Stimulated activated CD8-positive, alpha-beta memory T cell treated with anti-CD3 and anti-CD28 coated beads, Interleukin-2, amount 100 ng/mL, for 48 hours (primary cell): Measurements from ENCODE around the gene SLC25A10.
"Not testable (repeated sequence)": the region's sequence is repeated elsewhere in the genome, so short reads cannot be mapped to it uniquely, and the experiment has no call there.

ENCODE experiments used
- DNase-seq, 2 donors: peaks; one replicate each; pipeline ENCODE4 v3.0.0-alpha.2; 2020; ENCODE audit warnings: low read depth in 2 of 2

SLC25A10 gene, protein sequence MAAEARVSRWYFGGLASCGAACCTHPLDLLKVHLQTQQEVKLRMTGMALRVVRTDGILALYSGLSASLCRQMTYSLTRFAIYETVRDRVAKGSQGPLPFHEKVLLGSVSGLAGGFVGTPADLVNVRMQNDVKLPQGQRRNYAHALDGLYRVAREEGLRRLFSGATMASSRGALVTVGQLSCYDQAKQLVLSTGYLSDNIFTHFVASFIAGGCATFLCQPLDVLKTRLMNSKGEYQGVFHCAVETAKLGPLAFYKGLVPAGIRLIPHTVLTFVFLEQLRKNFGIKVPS

DNA sequence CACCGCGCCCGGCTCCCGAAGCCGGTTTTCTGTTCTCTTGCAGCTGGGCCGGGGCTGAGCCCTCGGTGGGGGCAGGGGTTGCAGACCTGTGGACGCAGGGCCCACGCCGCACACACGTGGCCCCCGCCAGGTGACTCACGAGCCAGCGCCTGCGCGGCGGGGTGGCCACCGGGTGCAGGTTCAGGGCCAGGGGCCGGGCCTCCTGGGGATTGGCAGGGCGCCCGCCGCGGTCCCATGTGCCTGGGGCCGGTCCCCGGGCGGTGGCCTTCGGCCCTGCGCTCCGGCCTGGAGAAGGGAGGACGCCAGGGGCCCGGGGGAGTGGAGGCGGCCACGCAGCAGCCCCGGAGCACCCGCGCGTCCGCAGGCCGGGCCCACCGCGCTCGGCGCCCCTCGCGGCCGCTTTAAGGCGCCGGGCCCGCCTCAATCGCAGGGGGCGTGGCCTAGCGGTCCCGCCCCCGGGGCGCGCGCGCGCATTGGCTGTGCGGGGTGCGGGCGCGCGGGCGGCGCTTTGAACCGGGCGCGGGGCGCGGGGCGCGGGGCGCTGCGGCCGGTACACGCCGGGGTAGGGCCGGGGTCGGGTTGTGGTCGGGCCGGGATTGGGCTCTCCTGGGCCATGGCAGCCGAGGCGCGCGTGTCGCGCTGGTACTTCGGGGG lies at the start of gene SLC25A10:
SLC25A10 (plus strand) TSS at position 471 of the 654 bp plus-strand sequence; CDS start at position 614, 143 bp downstream.
- DNase-seq: peak; percentile 76 to 77

DNA sequence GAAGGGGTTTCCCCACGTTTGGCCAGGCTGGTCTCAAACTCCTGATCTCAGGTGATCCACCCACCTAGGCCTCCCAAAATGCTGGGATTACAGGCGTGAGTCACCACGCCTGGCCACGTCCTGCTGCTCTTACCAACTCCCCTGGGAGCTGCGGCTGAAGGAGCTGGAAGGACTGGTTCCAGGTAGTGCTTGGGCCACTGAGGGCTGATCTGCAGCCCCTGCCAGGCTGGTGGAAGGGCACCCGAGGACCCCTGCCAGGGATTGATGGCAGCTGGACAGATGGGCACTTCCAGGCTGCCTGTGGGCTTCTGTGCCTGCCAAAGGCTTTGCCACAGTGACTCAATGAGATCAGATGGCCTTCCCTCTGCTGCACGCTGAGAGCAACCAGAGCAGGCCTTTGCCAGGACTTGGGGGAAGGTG lies 48.0 kb upstream of the SLC25A10 start:
- no peak for DNase-seq

DNA sequence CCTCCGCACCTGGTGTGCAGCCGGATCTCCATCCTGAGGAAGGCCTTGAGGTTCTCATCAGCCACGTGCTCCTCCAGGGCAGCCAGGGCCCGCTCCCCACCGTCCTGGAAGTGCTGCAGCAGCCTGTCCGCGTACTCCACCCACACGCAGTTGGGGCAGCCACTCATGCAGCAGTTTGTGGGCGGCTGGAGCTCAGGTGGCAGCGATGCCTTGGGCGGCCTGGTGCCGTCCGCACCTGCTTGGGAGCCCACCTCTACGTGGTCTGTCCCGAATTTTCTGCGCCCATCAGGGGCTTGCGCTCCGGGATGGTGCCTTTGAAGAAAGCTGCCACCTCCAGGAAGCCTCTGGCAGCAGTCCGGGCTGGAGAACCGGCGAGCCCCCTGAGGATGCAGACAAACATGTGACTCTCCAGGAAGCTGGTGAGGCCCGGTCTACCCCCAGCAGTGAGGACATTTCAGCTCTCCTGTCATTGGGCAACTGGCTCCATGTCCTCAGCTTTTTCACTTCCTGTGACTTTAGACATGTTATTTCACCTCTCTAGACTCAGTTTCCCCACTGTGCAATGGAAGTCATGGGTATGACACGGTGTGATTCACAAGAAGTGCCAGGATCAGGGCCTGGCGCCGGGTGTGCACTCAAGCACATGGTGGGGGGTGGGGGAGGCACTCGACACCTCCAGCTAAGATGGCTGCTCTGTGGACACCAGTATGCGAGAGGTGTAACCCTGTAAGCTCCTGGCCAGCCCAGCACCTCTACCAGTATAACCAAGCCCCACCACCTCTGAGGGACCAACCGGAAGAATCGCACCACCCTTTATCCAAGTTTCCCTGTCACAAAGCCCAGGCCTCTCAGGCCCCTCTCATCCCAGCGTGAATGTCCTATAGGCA lies 46.6 kb upstream of the SLC25A10 start:
- peak in 1 of 2 donors; percentile 48 for DNase-seq

DNA sequence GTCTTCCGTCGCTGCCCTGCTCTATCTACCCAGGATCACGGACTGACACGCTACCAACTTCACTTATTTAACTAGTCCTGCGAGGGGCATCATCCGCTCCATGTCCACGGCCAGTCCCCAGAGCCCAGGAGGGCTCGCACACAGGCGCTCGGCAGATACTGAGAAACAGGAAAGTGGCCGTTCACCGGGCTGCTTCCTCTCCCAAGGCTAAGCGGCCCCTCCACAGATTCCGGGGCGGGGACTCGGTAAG lies 46.1 kb upstream of the SLC25A10 start:
- DNase-seq: no peak

DNA sequence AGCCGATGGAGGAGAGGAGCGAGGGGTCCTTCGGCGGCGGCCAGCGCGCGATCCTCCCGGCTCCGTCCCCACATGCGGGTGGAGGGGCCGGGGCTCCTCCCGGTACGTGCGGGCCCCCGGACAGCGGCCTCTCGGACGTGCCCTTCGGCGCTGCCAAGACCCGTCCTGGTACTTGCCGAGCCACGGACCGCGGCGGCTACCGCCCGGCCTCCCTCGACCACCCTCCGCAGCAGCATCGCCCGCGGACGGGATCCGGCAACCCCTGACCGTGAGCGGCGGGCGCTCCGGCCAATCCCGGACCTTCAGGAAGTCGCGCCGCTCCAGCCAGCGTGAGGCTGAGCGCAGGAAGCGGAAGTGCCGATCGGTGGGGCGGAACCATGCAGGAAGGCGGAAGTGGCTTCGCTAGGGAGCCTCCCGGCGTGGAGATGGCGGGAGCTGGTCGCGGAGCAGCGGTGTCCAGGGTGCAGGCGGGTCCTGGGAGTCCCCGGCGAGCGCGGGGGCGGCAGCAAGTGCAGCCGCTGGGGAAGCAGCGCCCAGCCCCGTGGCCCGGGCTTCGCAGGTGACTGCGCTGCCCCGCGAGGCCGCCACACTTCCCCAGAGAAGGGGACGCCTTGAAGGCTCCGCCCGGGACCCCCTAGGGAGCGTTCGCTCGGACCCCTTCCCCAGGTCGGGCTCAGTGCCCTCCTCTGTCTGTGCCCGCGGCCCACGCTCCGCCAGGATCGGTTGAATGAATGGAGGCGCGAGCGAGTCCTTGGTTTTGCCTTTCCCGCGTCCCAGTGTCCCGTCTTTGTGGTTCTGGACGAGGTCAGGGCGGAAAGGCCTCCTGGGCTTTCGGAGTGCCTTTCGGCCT lies 45.5 kb upstream of the SLC25A10 start, which contains the start of the genes CCDC137 and OXLD1:
CCDC137 (plus strand) TSS at position 396 of the 850 bp plus-strand sequence; CDS start at position 426, 30 bp downstream.
OXLD1 (minus strand) TSS at position 264 of the 850 bp plus-strand sequence; CDS start at position 236, 28 bp downstream.
- peak; percentile 91 to 92 for DNase-seq

DNA sequence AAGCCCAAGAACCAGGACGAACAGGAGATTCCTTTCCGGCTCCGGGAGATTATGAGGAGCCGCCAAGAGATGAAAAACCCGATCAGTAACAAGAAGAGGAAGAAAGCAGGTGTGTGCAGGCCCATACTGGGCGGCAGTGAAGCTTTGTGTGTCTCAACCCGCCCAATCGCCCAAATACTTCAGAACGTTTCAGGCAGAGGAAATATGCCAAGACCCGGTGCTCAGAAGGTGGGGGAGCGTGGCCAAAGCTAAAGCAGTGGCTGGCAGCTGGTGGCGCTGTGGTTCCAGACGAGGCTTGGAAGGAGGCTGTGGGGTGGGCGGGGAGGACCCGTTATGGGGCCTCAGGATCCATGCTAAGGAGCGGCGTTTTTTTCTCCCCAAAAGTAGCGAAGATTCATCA lies 44.3 kb upstream of the SLC25A10 start:
- no peak for DNase-seq

DNA sequence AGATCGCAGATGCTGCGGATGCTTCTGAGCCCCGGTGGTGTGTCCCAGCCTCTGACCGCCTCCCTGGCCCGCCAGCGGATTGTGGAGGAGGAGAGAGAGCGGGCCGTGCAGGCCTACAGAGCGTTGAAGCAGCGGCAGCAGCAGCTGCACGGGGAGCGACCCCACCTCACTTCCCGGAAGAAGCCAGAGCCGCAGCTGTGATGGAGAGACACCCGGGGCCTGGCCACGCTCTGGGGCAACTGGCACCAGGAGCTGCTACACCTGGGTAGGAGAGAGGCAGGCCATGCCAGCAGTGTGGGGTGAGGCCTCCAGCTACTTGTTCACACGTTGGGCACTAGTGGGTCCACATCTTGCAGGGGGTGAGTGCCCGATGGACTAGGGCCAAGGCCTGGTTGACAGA lies 39.6 kb upstream of the SLC25A10 start:
- DNase-seq: no peak

DNA sequence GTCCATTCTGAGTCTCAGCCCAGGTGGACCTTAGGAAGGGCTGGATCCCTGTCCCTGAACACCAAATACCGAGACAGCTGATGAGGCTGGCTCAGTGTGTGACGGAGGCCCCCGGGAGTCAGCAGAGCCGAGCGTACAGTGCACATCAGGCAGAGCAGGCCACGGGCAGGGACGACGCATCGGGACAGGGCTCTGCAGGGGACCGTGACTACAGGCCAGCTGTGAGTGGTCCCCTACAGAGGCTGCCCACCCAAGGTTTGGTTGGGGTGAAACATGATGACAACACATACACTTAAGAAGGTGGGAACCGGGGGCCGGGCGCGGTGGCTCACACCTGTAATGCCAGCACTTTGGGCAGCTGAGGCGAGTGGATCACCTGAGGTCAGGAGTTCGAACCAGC lies 39.1 kb upstream of the SLC25A10 start:
- DNase-seq: no peak

DNA sequence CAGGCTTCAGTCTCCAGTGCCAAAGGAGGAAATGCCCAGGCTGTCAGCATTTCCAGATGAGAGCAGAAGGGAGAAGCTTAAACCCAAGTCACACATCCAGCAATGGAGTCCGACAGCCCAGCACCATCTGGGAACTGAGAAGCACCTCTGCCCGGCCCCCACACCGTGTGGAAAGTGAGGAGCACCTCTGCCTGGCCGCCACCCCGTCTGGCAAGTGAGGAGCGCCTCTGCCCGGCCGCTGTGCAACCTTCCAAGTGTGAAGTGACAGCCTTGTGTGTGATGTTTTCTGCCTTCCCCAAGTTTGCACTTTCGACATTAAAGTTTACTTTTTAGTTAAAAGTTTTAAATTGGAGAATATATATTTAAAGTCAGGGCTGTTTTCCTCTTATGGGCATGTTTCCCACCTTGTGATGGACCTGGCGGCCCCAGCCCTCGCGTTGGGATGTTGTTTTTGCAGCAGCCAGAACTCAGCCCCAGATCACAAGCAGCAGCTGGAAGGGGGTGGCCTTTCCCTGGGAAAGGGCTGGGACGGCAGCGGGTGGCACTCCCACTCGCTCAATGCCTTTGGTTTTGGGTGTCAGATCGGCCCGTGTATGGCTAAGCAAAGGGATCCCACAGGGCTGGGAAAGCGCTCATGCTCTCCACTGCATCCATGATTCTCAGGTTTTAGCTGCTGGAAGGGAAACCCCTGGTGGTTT lies 38.4 kb upstream of the SLC25A10 start:
- no peak for DNase-seq

DNA sequence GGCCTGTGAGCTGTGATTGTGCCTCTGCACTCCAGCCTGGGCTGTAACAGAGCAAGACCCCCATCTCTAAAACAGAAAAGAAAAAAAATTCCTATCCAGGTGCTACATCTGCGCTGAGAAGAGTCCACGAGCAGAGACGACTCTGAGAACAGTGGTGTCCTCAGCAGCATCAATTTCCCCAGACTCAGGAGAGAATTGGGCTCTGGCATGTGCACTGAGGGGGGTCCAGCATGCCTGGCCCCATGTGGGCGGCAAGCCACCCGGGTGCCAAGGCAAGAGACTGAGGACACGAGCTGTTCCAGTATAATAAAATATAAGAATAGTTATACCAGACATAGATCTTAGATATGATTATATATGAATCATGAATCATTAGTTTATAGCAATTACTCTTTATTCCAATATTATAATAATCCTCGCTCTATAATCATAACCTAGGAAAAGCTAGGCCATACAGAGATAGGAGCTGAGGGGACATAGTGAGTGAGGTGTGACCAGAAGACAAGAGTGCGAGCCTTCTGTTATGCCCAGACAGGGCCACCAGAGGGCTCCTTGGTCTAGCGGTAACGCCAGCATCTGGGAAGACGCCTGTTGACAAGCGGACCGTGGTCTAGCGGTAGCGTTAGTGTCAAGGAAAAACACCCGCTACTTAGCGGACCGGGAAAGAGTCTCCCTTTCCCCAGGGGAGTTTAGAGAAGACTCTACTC lies 36.4 kb upstream of the SLC25A10 start:
- not testable (repeated sequence) for DNase-seq

DNA sequence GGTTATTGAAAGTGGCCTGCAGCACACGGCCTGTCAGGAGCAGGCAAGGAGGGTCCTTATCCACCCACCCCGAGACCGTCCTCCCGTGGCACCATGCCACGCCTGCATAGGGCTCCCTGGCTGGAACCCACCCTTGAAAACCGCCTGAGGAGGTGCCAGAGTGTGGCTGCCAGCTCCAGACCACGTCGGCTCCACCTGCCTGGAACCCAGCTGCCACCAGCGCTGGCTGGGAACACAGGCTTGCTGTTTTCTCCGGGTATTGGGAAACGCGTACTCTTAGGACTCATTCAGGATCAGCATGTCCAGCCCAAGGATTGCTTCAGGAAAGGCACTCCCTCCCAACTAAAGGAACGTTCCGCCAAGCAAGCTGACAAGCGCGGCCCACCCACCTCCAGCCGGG lies 35.2 kb upstream of the SLC25A10 start:
- DNase-seq: no peak

DNA sequence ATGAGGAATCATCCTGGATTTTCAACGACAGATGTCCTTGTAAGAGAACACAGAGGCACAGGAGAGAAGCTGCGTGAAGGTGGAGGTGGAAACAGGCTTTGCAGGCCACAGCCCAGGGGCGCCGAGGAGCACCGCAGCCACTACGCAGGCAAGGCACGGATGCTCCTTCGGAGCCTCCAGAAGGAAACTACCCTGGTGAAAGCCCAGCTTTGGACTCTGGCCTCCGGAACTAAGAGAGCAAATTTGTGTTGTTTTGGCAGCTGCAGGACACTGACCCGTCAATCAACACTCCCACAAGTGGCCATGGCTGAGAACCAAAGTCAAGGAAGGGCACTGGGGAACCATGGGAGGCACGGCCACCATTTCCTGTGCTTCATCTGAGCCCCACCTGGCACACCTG lies 31.9 kb upstream of the SLC25A10 start:
- no peak for DNase-seq

DNA sequence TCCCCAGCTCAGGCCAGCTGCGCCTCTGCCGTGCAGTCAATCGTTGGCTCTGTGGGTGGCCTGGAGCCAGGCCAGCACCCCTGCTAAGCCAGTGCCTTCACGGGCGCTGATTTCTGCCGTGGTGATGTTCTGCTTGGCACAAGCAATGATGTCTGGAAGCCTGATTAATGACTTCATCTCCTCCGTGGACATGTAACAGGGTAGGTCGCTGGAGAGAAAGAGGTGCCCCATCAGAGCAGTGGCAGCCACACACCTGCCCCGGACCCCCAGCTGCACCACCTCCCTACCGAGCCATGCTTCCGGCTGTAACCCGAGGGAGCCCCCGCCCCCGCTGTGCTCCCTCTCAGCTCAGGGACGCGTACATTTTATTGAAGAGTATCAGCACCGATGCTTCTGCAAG lies 30.4 kb upstream of the SLC25A10 start:
- no peak for DNase-seq

DNA sequence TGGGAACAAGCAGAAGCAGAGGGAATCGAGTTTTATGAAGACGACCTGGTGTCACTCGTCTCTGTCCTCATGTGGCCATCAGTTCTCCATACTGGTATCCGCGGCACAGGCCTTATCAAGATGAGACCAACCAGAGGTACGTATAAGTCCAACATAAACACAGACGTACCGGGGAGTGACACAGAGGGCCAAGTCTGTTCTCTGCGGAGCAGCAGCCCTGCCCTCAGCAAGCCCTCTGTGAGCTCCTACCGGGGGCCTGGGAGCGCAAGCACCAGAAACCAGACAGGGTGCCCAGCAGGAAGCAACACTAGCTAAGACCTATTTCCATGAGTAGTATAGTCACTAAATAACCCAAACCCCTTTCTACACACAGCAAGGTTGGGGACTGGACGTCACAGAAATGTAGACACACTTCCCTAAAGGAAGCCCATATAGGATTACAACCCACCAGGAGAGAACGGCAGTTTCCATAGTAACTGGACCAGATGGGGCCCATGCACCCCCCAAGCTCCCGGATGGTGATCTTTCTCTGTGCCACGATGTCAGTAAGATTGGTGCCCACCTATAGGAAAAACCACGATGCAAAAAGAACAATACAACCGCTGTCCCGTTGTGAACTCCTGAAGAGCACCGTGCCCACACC lies 29.4 kb upstream of the SLC25A10 start:
- DNase-seq: no peak

DNA sequence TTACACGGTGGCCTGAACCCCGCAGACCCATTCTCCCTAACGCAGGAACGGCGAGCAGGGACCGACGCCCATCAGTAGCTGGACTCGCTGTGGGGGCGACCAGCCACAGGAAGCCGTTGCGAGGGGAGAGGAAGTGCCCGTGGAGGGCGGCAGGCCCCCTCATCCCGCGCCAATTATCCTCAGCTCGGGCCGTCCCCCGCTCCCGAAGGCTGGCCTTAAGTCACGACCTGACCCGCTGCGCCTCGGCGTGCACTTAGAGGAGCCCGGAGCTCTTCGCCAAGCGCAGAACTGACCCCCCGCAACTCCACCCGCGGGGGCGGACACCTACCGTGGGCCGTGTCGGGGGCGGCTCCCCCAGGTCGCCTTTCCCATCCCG lies 28.9 kb upstream of the SLC25A10 start:
- no peak for DNase-seq

DNA sequence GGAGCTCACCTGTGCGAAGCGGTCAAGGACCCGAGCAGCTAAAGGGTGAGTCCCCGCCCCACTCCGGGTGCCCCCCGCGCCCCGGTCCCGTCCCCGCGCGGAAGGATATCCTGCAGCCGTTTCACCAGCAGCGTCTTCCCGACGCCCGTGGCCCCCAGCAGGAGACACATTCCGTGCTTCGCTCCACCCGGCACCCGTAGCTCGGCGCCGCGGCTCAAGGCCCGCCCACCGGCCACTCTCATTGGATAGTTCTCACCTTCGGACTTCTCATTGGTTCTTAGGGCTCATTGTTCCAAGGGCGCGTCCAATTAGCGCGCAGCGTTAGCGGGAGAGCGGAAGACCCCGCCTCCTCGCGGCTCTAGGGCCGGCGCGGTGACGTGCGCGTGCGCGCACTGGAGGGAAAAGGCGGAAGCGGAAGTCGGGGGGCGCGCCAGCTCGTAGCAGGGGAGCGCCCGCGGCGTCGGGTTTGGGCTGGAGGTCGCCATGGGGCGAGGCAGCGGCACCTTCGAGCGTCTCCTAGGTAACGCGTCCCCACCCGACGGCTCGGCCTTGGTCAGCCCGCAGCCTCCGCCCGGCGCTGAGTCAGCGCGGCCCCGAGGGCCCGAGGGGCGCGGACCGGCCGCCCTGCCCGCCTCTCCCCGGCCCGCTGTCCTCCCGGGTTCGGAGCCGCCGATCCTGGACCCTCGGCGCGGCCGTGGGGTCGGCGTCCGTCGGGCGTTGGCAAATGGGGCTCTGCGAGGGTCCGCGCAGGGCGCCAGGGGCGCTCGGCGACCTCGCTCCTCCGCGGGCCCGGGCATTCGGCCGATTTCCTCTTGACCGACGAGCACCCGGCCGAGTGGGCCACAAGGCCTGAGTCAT lies 28.3 kb upstream of the SLC25A10 start, which contains the start of the genes ARL16 and HGS:
ARL16 (minus strand) TSS at position 214 of the 858 bp plus-strand sequence; CDS start at position 170, 44 bp downstream.
HGS (plus strand) TSS at position 428 of the 858 bp plus-strand sequence; CDS start at position 484, 56 bp downstream.
- DNase-seq: peak; percentile 94 to 96

DNA sequence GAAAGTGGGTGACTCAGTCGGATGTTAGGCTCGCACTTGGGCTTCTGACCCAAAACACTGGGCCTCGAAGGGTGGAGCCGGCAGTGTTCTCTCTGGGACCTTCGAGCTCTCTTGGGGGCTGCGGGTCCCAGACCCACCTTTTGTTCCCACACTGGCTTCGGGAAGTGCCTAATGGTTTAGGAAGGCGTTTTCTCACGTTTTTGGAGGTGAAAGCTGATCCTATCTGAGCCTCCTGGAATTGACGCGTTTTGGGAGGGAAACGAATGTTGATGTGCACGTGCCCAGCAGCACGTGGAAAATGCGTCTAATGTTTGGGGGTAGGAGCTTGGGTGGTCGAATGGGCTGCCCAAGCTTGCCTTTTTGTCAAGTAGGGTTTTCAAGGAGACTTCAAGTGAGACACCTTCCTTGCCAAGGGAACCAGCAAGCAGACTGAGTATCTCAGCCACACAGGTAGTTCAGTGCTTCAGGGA lies 27.6 kb upstream of the SLC25A10 start:
- DNase-seq: no peak

DNA sequence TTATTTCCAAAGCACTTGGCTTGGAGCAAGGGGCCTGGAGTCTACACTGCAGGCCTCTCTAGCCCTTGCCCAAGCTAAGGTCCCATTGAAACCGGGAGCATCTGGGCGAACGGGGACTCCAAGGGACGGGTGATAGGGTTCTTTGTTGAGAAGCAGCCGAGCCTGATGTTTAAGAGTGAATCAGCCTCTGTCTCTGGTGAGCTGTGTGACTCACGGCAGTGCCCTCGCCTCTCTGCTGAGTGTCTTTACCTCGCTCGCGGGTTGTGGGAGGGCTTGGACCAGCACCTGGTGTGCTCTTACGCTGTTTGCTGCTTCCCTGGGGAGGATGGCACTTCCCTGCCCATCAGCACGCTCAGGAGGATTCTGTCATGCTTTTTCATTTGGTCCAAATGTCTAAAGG lies 27.0 kb upstream of the SLC25A10 start:
- DNase-seq: peak in 1 of 2 donors; percentile 47
